K562 (cell line): ENCODE measurements around the gene CRIP1. TPM values are rescaled to one million over a fixed set of nuclear protein-coding genes. Genes with fewer than 3 reads are reported as not detected.

ENCODE experiments used
- ETV6 ChIP-seq, 3 experiments: fragments of 150-350 bp in 1 of 3; sonication (generic) in 1 of 3; formaldehyde crosslinking in 1 of 3; IDR thresholded peaks; 2 replicates each; pipeline versions ENCODE4 v1.6.1 to v1.8.0; 2014 to 2022; ENCODE audit warnings: borderline replicate concordance in 2 of 3, low read depth in 2 of 3, antibody characterized with exemption in 1 of 3, low read length in 1 of 3, mild to moderate bottlenecking in 1 of 3, missing genetic modification reagents in 1 of 3
- THRA ChIP-seq: fragments of 450-650 bp; IDR thresholded peaks from 2 replicates; pipeline ENCODE4 v1.6.1; 2017; ENCODE audit warnings: mild to moderate bottlenecking, moderate library complexity
- ZBTB11 ChIP-seq, 3 experiments: fragments of 200-800 bp in 1 of 3; fragments of 250-450 bp in 1 of 3; fragments of 450-650 bp in 1 of 3; sonication (Bioruptor Pico) in 1 of 3; sonication (Bioruptor generic) in 1 of 3; formaldehyde crosslinking in 1 of 3; IDR thresholded peaks; 2 replicates each; pipeline versions ENCODE4 v1.6.1 to v1.8.0; 2016 to 2022; ENCODE audit warnings: mild to moderate bottlenecking in 2 of 3, missing genetic modification characterization in 2 of 3, missing compliant biosample characterization in 1 of 3, moderate library complexity in 1 of 3
- ZC3H4 ChIP-seq: sonication (generic); formaldehyde crosslinking; IDR thresholded peaks from 2 replicates; pipeline ENCODE4 v1.9.0; 2021; ENCODE audit warnings: missing genetic modification reagents, borderline replicate concordance
- ZNF551 ChIP-seq: fragments of 250-450 bp; sonication (Bioruptor Pico); IDR thresholded peaks from 2 replicates; pipeline ENCODE4 v1.5.0; 2021; ENCODE audit warnings: mild to moderate bottlenecking, moderate library complexity
- polyA plus RNA-seq, 8 experiments: library from polyadenylated mRNA; depleted of rRNA in 4 of 8; stranded (reverse) in 5 of 8; unstranded in 3 of 8; fragments of >200 nt; fragmentation: Nextera tagmentation in 2 of 8; fragmentation: Illumina TruSeq in 1 of 8; extraction: Ambion mirVana in 2 of 8; extraction: Trizol in 1 of 8; gene quantifications; 2 replicates each; pipeline versions ENCODE4 v1.2.1 to v1.2.3, GENCODE V29; 2011 to 2014; ENCODE audit warnings: inconsistent platforms in 1 of 8, missing spikeins in 1 of 8
- total RNA-seq, 7 experiments: library from RNA; depleted of rRNA in 6 of 7; stranded (reverse); fragments of >200 nt in 6 of 7; fragmentation: Illumina TruSeq in 2 of 7; extraction: Trizol in 2 of 7; gene quantifications; 2 replicates each; pipeline versions ENCODE4 v1.2.1 to v1.2.3, GENCODE V29; 2011 to 2021; ENCODE audit warnings: low replicate concordance in 1 of 7

The CRIP1 gene
- total and polyA plus RNA-seq, 9 of the 15 experiments (the other 6 are each of a cell fraction or from before 2014, with no cell fraction given) = 0.11 to 0.58 (median 0.14) TPM; not detected in 6

DNA sequence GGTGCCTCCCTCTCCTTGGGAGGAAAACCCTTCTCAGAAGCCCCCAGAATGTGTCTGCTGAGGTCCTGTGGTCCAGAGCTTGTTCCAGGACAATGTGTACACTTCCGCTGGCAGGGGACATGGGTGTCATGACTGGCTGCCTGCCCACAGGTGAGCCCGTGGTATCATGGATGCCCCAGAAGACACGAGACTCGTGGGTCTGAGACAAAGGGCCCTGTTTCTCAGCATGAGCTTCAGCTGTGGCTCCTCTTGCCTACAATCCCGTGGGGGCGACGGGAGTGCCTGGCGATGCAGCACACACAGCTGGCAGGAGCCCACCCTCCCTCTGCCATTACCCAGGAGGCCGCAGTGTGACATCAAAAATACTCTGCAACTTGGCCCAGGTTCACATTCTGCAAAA, 46.7 kb downstream of the CRIP1 start (continued):
- TF ChIP-seq ZBTB11 (CRISPR knock-in tag; IDR thresholded peaks at IDR 0.05) (no peak), THRA (no peak), ETV6 (IDR thresholded peaks at IDR 0.05; ENCODE audit: borderline replicate concordance in 1 of 2, low read depth in 2 of 2, low read length in 1 of 2) (no peak), ETV6 (CRISPR knock-in tag; IDR thresholded peaks at IDR 0.05; ENCODE audit: borderline replicate concordance) (no peak), ZNF551 (CRISPR knock-in tag) (no peak), ZC3H4 (CRISPR knock-in tag) (no peak)
